ENCODE results near the gene CASZ1.

The CASZ1 gene

GRCh38 chr1:10671622-10672342, 124.7 kb downstream of the CASZ1 start:
- DNase-seq (ENCODE audit: low spot score), result no peak

- DNase-seq (ENCODE audit: low spot score), result no peak
These were observed 125.4 kb downstream of the CASZ1 start for GRCh38 chr1:10671090-10671489.

DNA sequence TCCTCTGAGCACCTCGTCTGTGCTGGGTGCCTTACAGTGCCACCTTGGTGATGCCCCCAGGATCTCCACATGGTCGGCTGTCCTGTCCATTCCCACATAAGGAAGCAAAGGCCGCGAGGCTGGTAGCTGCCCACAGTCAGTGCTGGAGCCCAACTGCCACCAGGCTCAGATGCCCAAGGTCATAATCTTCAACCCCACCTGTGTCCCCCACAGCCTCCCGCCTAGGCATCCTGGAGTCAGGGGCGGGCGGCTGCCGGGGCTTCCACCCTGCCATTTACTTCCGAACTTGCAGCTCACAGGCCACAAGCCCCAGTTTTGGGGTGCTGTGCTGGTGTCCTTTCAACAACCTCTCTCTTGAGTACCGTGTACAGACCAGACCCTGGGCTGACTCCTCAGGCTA, 126.3 kb downstream of the CASZ1 start:
- no peak for DNase-seq (ENCODE audit: low spot score)

- DNase-seq (ENCODE audit: low spot score), result no peak
These were observed 126.9 kb downstream of the CASZ1 start for GRCh38 chr1:10669570-10669969.

DNA sequence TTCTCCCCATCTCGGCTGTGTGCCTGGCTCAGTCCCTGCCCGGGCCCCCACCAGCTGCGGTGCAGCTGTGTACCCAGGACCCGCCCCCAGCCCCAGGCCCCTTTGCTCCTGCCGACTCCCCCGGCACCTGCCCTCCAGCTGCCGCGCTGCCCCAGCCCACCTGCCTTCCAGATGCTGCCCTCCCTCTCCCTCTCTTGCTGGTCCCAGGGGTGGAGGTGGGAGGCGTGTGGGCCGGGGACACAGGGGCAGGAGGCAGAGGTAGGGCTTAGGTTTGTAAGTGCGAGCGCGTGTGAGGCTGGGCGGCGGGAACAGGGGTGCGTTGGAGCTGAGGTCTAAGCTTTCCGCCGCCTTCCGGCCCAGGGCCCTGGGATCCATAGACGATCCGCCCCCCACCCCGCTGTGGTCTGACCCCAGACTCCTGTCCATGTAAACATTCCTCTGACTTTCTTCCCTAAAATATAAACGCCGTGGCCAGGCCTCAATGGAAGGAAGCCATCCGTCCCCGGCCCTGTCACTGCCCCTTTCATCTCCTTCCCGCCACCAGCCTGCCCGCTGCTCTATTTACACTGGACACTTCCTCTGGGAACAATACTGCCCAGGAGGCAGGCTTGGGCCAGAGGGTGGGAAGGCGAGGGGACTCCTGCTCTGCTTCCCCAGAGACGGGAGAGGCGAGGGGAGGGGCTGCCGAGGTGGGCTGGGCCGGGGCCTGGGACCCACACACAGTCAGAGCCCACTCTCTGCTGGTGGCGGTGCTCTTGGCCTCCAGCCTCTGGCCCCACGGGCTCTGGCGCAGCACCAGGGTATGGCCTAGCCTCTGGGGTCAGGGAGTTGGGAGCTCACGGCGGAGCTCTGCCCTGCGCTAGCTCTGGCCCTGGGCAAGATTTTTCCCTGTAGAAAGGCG, 128.3 kb downstream of the CASZ1 start:
- DNase-seq (ENCODE audit: low spot score), result no peak

DNA sequence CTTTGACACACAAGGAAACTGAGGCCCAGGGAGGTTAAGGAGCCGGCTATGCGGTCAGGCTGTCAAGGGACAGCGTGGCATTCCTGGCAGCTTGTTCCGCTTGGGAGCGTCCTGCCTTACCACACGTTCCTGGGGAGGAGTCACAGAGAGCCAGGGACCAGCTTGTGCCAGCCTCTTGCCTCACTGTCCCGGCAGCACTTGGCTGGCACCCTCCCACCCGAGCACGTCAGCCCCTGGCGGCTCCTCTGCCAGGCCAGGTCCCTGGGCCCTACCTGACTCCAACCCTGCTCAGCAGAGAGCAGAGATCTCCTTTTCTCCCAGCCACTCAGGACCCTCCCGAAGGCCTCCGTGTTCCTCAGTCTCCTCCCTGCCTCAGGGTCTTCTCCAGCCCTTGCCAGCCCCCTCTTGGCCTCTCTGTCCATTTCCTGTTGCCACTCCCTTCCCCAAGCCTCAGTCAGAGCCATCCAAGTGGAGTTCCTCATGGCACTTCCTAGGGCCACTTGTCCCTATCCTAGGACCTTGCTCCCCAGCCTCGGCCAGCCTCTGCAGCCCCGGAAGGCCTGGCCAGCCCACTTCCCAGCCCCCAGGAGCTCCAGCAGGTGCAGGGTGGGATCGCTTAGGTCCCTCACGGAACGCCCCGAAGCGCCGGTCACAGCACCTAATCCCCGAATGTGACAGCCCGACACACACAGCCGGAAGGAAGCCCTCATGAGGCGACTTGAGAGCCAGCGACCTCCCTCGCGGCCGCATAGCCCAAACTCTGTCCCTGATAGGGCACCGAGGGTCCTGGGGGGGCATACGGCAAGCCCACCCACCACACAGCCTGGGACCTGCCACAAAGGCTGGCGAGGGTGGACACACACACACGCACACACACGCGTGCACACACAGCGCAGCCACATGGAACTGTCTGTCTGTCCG, 130.3 kb downstream of the CASZ1 start:
- no peak for DNase-seq (ENCODE audit: low spot score)

- no peak for DNase-seq (ENCODE audit: low spot score)
These were observed 131.2 kb downstream of the CASZ1 start for GRCh38 chr1:10665226-10665625.

- no peak for DNase-seq (ENCODE audit: low spot score)
These were observed 132.2 kb downstream of the CASZ1 start for GRCh38 chr1:10664251-10664650.

GRCh38 chr1:10663678-10664035, 132.8 kb downstream of the CASZ1 start:
- DNase-seq (ENCODE audit: low spot score), result no peak

- DNase-seq (ENCODE audit: low spot score), result no peak
These were observed 133.4 kb downstream of the CASZ1 start for GRCh38 chr1:10662824-10663677.

DNA sequence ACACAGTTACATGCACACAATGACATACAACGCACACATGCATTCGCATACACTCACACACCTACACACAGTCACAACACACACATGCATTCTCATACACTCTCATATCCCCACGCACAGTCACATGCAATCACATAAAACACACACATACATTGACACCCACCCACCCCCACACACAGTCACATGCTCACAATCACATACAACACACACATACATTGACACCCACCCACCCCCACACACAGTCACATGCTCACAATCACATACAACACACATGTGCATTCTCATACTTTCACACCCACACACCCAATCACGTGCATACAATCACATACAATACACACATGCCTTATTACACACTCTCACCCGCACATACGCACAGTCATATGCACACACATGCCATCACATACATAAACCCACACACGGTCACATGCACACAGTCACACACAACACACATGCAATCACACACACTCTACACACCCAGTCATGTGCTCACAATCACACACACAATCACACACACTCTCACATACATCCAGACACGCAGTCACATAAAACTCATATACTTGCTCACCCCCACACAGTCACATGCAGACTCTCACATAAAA, 134.3 kb downstream of the CASZ1 start:
- no peak for DNase-seq (ENCODE audit: low spot score)

DNA sequence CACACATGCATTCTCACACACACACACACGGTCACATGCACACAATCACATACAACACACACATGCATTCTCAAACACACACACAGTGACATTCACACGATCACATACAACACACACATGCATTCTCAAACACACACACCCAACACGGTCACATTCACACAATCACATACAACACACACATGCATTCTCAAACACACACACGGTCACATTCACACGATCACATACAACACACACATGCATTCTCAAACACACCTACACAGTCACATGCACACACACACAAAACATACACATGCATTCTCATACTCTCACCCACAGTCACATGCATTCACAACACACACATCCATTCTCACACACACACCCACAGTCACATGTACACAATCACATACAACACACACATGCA, 135.0 kb downstream of the CASZ1 start:
- DNase-seq (ENCODE audit: low spot score), result no peak

DNA sequence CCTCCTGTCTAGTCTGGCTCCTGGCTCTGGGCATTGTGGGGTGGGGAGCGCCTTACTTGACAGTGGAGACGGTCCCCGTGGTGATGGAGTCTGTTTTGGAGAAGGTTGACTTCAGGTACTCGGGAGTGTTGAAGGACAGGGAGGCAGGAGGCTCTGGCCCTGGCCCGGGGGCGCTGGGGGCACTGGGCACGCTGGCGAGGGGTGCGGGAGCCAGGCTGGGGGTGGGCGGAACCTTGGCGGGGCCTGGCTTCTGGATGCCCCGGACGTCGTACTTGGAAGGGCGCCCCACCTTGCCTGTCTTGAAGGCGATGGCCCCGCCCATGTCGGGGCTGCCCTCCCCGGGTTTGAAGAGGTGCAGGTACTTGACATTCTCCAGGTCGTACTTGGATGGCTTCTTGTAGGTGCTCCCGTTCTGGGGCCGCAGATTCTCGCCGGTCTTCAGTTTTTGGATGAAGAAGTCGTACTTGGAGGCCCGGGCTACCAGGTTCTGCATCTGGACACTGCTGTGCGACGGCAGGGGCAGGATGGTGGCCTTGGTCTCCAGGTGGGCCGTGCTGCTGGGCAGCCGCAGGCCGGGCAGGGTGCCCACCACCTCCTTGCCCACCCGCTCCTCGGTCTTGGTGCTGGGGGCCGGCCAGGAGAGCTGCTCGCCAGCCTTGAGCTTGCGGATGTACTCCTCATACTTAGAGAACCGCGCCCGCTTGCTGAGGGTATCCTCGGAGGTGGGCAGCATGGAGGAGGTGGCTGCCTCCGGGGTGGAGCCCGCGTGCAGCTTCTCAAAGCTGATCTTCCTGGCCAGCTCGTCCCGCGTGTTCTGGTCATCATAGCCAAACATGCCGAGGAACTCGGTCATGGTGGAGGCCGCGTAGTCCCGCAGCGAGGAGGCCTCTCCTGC, 136.6 kb downstream of the CASZ1 start:
- DNase-seq (ENCODE audit: low spot score), result no peak

- DNase-seq (ENCODE audit: low spot score), result no peak
These were observed 137.2 kb downstream of the CASZ1 start for GRCh38 chr1:10659218-10659617.

DNA sequence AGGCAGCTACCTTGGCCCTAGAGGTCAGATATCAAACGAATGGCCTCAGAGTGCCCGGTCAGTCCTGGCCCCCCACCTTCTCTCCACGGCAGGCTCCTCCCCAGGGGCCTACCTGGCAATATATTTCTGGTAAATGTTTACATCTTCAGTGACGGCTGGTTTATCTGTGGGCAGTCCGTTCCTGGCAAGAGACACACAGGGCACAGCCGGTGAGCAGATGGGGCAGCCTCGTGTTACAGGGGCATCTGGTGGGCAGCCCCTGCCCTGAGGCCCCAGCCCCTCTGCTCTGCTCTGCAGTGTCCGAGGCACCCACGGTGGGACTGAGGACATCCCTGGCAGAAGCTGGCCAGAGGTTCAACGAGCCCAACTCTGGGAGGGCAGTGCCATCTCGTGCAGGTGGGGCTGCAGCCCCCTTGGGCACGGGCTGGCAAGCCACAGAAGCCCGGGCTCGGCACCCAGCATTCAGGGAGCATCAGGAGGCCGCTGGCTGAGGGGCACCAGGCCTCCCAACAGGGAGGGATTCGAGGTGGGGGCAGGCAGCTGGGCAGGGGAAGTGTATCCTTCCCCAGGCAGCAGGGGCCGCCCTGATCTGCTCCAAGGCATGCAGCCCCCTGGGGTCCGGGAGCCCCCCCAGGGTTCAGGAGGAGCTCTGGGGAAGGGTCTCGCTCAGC, 137.9 kb downstream of the CASZ1 start:
- DNase-seq (ENCODE audit: low spot score), result no peak

DNA sequence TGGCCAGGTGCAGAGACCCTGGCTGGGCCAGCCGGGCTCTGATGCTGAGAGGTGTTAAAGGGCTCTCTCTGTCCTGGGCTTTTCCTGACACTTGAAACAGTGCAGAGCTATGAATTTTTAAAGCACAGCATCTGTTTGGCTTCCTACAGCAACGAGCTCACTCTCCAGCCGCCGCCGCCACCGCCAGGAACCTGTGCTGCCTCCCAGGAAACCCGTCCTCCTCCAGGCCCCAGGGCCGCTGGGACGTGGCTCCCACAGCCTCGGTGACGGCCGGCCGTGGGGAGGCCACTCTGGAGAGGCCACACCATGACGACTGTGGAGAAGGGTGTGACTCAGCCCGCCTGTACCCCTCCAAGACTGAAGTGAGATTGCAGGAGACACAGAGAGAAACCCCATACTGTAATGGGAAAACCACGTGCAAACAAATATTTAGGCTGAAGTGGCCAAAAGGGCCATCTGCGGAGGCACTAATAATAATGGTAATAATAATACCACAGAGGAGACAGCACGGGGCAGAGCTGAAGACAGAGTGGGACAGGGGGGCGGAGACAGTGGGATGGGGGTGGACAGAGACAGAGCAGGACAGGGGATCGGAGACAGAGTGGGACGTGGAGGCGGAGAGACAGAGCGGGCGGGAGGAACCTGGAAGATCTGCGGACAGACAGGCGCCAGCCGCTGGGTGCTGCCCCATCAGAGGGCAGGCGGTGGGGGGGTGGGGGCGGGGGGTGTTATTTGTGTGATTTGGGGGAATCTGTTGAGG, 139.2 kb downstream of the CASZ1 start:
- no peak for DNase-seq (ENCODE audit: low spot score)

GRCh38 chr1:10656431-10656830, 140.0 kb downstream of the CASZ1 start:
- no peak for DNase-seq (ENCODE audit: low spot score)

- no peak for DNase-seq (ENCODE audit: low spot score)
These were observed 141.4 kb downstream of the CASZ1 start for GRCh38 chr1:10655002-10655401.

All from CD4-positive, alpha-beta T cell treated with Interleukin-15 for 4 hours (primary cell).